ENCODE data around the gene RPIA.

The RPIA gene

GRCh38 chr2:88669482-88670214 lies 21.8 kb upstream of the RPIA start:
- no peak overlapping the region for H3K4me3 ChIP-seq (ENCODE audit: low read depth, low read length)
- DNase-seq (ENCODE audit: low read depth): peak; percentile 25
- TF ChIP-seq CTCF (IDR thresholded peaks at IDR 0.05; ENCODE audit: low read depth, low read length, missing control alignments): peak; percentile 70

DNA sequence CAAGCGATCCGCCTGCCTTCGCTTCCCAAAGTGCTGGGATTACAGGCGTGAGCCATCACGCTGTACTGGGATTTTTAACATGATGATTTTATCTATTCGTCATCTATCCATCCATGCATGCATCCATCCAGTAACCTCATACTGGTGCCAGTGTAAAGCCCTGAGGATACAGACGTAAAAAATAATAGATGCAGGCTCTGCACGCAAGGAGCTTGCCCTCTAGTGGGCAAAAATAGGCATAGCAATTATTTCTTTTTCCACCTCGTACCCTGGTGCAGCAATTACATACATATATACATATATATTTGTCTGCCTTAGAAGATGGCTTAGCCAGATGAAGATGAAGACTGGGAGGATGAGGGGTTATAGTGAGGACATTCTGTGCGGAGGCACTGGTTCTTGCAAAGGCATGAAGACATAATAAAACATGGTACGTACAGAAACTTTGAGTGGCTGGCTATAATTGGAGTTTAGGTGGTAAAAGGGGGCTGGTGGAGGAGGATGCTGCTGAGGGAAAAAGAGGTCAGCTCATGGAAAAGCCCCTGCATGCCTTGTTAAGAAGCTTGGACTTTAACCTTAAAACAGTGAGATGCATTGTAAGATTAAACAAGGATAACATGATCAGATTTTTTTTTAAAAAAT lies 19.6 kb upstream of the RPIA start:
- no peak overlapping the region for H3K4me3 ChIP-seq (ENCODE audit: low read depth, low read length)
- peak; percentile 19 for DNase-seq (ENCODE audit: low read depth)
- peak; percentile 75 for TF ChIP-seq CTCF (IDR thresholded peaks at IDR 0.05; ENCODE audit: low read depth, low read length, missing control alignments)

GRCh38 chr2:88673363-88673762 lies 18.1 kb upstream of the RPIA start:
- no peak for DNase-seq (ENCODE audit: low read depth)
- no peak overlapping the region for H3K4me3 ChIP-seq (ENCODE audit: low read depth, low read length)
- no peak for TF ChIP-seq CTCF (IDR thresholded peaks at IDR 0.05; ENCODE audit: low read depth, low read length, missing control alignments)

GRCh38 chr2:88680266-88680902 lies 11.1 kb upstream of the RPIA start:
- no peak overlapping the region for H3K4me3 ChIP-seq (ENCODE audit: low read depth, low read length)
- DNase-seq (ENCODE audit: low read depth): no peak
- no peak for TF ChIP-seq CTCF (IDR thresholded peaks at IDR 0.05; ENCODE audit: low read depth, low read length, missing control alignments)

GRCh38 chr2:88680916-88681315 lies 10.6 kb upstream of the RPIA start:
- TF ChIP-seq CTCF (IDR thresholded peaks at IDR 0.05; ENCODE audit: low read depth, low read length, missing control alignments): no peak
- no peak overlapping the region for H3K4me3 ChIP-seq (ENCODE audit: low read depth, low read length)
- no peak for DNase-seq (ENCODE audit: low read depth)

DNA sequence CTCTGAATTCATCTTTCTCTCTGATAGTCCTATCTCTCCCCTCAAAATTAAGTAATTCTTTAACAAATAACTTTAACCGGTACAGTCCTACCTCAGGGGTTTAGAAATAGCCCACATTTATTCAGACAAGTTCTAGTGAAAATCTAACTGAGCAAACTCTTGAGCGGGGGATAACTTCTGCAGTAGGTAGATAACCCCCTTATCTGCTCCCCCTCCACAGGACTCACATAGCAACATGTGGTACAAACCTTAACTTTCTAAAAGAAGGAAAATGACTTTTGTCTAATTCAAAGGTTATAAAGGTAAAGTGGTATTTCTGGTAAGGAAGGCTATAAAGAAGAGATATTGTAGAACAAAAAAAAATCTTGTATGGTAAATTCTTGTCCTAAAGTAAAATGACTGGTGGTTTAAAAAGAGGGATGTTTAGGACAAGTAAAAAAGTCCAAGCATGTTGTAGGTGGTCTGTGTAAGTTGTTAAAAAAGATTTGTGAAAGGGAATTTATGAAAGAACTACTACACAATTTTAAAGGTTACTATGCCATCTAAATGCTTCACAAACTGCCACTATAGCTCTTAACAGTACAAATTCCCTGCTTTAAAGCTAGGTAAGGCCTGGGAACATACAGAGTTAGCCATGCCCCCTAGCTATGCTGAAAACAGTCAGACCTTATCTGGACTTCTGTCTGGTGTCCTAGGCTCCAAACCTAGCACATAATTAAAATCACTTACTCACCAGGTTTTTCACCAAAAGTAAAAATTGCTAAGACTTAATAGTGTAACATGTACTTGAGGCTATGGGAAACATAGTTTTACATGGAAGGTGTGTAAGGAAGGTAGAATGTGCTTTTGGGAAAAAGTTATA lies 8.1 kb upstream of the RPIA start:
- TF ChIP-seq CTCF (IDR thresholded peaks at IDR 0.05; ENCODE audit: low read depth, low read length, missing control alignments): no peak
- no peak for DNase-seq (ENCODE audit: low read depth)
- no peak overlapping the region for H3K4me3 ChIP-seq (ENCODE audit: low read depth, low read length)

All from GM12864 (cell line).